ENCODE measurements around the gene CFAP300.

CFAP300 gene

DNA sequence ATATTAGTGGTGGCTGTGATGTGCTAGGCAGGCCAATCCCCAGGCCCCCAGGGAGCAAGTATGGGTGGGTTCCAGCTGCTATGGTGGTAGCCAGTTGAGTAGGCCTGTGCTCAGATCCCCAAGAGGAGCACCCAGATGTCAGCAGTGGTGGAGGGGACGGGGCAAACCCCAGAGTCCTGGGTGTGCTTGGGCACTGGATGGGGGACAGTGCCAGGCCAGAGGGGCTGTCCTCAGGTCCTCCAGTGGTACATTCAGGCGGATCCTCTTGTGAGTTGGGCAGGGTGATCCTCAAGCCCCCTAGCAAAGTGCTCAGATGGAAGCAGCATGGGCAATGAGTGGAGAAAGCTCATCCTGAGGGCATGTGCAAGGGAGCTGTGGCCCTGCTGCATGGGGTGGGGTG lies 26.0 kb downstream of the CFAP300 start:
- DNase-seq (ENCODE audit: low spot score) = no peak

- DNase-seq (ENCODE audit: low spot score) = no peak
These were observed 32.4 kb downstream of the CFAP300 start for GRCh38 chr11:102079625-102080024.

DNA sequence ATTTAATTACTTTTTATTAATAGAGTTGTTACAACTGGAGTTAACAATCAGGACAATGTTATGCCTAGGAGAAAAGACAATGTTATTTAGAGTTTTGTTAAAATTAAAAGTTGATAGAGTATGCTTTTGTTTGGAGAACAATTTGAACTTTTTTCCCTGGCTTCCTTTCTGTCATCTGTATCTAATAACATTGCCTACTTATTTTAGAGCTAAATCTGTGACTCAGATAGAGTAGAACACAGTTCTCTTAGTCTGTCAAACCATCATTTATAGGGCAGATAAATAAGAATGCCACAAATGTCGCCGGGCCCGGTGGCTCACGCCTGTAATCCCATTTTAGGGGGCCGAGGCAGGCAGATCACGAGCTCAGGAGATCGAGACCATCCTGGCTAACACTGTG lies 34.1 kb downstream of the CFAP300 start:
- DNase-seq (ENCODE audit: low spot score) = no peak

DNA sequence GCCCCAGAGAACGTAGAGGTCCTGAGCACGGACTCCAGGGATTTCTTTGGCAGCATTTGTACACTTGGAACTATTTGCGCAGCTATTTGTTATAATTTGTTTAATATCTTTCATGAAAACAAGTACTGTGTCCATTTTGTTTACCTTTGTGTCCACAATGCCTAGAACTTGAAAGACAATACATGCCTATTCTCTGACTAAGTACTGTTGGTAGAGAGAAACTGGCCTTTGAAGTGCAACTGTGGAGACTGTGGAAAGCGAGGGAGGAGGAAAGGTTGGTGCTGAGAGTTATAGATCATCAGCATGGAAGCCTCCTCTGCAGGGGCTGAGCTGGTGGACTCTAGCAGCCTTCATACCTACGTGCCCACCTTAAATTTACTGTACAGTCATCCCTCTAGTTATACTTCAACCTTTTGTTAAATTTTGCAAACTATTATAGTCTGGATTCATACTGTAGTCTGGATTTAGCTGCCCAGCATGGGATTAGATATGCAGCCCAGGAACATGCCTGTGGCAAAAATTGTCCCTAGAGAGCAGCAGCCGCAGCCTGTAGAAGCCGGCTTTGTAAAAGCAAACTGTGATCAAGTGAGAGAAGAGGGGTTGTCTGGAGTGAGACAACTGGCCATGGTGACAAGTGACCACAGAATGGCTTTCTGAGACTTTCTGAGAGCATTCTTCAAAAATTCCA lies 38.8 kb downstream of the CFAP300 start:
- no peak for DNase-seq (ENCODE audit: low spot score)

GRCh38 chr11:102097186-102097585 lies 49.9 kb downstream of the CFAP300 start:
- no peak for DNase-seq (ENCODE audit: low spot score)

DNA sequence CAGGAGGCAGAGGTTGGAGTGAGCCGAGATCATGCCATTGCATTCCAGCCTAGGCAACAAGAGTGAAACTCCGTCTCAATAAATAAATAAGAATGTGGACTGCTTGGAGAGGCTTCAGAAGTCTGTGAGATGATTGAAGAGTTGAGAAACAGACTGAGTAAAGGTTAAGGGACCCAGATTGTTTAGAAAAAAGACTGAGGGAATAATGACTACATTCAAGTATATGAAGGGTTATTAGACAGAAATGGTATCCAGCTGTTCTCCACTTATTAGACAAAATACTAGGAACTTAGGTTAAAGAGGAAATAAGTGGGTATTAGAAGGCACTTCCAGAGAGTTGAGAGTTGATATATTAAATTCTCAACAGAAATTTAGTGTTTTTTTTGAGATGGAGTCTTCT lies 52.5 kb downstream of the CFAP300 start:
- no peak for DNase-seq (ENCODE audit: low spot score)

GRCh38 chr11:102108734-102109440 lies 61.6 kb downstream of the CFAP300 start:
- no peak for DNase-seq (ENCODE audit: low spot score)

DNA sequence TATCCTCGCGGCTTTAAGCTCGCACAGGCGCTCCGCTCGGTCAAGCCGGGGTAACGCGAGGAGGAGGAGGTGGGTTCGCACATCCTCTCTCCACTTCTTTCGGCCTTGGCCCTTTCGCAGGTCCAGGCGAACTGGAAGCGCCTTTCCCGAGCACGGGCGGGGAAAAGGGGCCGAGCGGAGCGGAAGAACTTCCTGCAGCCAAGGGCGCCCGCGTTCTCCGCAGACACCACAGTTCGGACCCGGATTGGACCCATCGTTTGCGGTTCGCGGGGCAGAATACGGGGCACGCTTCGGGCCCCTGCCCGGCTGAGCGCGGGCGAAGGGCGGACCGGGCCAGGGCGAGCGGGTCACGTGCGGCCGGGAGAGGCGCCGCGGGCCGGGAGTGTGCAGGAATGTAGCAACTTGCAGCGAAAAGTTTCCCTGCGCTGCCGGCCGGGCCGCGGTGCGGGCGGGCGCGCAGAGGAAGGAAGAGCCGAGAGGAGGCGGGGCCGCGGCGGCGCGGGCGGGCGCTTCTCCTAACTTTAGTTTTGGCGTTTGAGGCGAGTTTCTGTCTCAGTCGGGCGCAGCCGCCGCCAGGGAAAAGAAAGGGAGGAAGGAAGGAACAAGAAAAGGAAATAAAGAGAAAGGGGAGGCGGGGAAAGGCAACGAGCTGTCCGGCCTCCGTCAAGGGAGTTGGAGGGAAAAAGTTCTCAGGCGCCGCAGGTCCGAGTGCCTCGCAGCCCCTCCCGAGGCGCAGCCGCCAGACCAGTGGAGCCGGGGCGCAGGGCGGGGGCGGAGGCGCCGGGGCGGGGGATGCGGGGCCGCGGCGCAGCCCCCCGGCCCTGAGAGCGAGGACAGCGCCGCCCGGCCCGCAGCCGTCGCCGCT lies 62.9 kb downstream of the CFAP300 start, which contains the start of gene YAP1:
Gene YAP1, plus strand, starts transcription at position 552 of the 865 bp plus-strand sequence. CDS start 402 bp downstream, outside the sequence.
- DNase-seq (ENCODE audit: low spot score) = peak; percentile 93

DNA sequence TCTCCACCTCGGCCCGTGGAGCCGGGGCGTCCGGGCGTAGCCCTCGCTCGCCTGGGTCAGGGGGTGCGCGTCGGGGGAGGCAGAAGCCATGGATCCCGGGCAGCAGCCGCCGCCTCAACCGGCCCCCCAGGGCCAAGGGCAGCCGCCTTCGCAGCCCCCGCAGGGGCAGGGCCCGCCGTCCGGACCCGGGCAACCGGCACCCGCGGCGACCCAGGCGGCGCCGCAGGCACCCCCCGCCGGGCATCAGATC lies 63.4 kb downstream of the CFAP300 start:
- DNase-seq (ENCODE audit: low spot score) = no peak

GRCh38 chr11:102111011-102111786 lies 64.0 kb downstream of the CFAP300 start:
- DNase-seq (ENCODE audit: low spot score) = peak; percentile 87

DNA sequence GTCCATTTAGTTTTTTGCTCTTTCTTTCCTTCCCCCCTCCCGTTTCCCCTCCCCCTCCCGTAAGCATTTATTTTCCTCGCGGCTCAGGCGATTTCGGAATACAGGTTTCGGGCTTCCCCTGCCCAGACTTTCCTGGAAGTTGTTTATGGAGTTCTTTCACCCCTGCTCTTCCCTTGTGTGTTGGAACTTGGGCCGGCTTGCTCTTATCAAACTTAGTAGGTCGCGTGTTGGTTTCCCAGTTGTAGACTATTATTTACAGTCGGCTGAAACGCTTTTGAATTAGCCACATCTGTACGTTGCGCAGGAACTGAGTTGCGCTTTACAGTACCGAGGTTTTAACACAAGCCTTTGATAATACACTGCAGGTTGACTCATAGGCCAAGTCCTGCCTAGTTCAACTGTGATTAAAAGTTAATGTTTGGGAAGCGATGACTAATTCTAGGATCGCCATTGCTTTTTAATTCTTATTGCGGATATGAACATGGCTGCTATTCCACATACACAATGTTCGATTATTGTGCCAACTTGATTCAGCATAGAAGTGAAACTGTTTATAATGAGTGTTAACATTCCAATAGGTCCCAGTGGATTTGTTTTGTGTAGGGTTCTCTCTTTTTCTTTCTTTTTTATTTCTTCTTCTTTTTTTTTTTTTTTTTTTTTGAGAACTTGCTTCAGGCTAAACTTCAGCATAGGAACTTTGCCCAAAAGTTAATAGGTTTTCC lies 64.7 kb downstream of the CFAP300 start:
- DNase-seq (ENCODE audit: low spot score) = peak; percentile 98

DNA sequence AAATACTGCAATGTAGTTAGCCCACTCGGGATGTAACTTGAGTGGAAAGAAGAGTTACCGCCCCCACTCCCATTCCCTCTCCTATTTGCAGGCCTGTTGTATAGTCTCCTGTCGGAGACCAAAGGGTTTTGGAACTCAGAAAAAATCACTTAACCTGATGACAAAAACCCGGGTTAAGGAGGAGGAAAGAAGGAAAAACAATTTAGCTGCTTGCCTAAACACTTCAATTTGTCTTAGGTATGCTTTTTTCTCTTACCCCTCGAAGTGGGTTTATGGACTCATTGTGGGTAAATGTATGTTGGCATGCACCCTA lies 65.2 kb downstream of the CFAP300 start:
- DNase-seq (ENCODE audit: low spot score) = peak; percentile 56

- DNase-seq (ENCODE audit: low spot score) = no peak
These were observed 66.8 kb downstream of the CFAP300 start for GRCh38 chr11:102114032-102114431.

GRCh38 chr11:102115557-102115956 lies 68.3 kb downstream of the CFAP300 start:
- DNase-seq (ENCODE audit: low spot score) = no peak

DNA sequence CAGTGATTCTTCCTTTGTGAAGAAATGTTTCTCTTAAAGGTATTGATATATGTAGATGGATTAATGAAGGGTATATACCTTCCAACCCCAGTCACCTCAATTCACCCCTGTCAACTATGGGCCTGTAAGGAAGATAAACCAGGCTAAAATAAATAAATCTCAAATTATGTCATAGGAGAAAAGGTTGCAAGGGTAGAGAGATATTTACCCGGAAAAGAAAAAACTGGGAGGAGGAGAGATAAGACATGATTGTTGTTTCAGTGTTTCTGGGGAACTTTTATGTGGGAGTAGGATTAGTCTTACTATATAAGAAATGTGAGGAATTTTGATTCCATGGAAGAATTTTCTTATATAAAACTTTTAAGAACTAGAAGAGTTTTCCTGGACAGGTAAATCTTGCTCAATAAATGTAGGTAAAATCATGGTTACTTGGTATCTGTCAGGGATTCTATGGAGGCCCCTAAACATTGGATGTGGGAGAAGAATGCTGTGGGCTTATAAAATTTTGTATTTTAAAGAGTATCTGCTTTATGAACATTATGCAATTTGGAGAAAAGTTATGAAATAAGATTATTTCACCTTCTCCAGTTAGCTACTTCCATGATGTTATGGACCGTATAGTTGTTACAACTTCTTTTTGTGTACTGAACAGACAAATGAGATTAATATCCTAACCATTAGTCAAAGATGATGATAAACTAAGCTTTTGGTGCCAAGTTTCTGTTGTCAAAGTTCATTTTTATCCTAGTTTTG lies 69.4 kb downstream of the CFAP300 start:
- no peak for DNase-seq (ENCODE audit: low spot score)

DNA sequence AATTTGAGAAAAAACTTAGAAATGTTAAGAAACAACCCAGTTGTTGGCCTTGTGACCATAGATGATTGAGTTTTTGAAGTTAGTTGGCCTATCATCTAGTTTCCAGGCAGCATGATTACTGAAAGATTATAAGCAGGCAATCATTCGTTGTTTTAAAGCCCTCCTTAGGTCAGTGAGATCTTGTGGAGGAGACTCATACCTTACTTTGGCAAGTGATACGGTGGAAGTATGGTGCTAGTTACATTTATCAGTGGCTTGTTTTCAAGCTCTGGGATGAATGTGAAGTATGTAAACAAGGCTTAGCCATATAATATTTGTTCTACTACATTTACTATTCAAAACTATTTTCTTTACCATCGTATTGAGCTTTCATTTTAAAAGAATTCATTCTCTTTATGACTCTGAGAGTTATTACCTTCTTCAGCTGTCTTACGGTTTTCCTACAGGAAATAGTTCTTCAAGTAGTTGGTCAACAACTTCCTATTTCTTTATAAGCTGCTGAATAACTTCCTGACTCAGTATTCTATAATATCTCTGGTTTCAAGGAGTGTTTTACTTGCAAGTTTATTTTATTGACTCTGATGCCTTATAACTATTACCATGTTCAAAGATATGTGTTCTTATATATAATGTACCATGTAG lies 70.4 kb downstream of the CFAP300 start:
- no peak for DNase-seq (ENCODE audit: low spot score)

DNA sequence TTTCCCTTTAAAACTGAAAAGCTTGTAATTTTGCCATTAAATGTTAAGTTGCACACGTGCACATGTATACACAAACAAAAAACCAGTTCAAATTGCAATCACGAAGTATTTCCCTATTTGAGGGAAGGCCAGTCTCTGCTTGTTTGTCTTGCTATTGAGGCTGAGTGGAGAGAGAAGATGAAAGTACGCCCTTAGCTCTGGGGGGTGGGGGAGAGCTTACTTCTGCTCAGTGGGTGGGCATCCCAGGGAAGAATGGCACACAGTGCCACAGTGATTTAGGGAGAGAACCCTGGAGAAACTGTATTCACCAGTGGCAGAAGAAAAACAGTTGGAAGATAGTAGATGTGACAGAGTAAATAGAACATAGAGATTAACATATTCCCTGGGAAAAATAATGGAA lies 71.7 kb downstream of the CFAP300 start:
- DNase-seq (ENCODE audit: low spot score) = no peak

DNA sequence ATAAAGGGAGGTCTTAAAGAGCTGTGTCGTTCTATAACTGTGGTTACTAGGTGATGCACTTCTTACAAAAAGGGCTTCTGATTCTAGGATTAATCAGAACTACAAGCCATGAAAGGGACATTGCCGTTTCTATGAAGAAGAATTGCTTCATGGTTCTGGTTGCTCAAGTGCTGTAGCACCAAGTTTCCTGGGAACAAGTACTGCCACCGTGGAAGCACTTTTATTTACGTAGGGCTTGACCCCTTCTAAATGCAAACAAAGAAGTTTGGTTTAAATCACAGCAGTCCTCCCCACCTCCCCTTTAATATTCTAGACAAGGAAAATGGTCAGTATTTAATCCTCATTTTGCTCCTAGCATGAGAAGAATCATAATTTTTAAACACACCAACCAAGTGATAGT lies 72.8 kb downstream of the CFAP300 start:
- DNase-seq (ENCODE audit: low spot score) = no peak

DNA sequence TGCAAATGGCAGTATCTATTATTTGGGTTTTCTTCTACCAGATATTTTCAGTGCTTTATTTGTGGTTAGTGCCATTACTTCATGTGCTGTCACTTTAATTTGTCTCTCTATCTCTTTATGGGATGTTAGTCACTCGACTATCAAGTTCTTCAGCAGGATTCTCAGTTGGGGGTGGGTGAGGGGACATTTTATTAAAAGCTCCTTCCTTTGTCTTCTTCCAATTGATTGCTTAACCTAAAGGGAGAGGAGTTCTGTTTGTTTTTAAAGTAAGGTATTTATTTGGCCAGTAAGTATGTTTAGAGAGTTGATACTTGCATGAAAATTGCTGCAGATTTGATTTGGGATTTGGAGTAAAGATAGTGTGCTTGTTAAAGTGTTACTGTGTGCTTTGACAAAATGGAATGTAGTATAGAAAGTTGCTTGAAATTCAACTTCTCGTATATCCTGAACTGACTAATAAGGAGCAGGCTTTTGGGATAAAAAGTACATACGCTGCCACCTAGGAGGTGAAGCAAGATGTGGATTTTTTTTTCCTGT lies 73.3 kb downstream of the CFAP300 start:
- no peak for DNase-seq (ENCODE audit: low spot score)

- DNase-seq (ENCODE audit: low spot score) = no peak
These were observed 74.1 kb downstream of the CFAP300 start for GRCh38 chr11:102121329-102121728.

Data from RKO (cell line).